GM18861 (cell line): ENCODE data around the gene RACGAP1.
"Not testable (repeated sequence)": the region's sequence is repeated elsewhere in the genome, so short reads cannot be mapped to it uniquely, and the experiment has no call there.

Experiments
- ATAC-seq: cut with Tn5 transposase; IDR thresholded peaks from one replicate; pipeline ENCODE4 v1.9.1; 2021; ENCODE audit not compliant: unreplicated experiment

The RACGAP1 gene

DNA sequence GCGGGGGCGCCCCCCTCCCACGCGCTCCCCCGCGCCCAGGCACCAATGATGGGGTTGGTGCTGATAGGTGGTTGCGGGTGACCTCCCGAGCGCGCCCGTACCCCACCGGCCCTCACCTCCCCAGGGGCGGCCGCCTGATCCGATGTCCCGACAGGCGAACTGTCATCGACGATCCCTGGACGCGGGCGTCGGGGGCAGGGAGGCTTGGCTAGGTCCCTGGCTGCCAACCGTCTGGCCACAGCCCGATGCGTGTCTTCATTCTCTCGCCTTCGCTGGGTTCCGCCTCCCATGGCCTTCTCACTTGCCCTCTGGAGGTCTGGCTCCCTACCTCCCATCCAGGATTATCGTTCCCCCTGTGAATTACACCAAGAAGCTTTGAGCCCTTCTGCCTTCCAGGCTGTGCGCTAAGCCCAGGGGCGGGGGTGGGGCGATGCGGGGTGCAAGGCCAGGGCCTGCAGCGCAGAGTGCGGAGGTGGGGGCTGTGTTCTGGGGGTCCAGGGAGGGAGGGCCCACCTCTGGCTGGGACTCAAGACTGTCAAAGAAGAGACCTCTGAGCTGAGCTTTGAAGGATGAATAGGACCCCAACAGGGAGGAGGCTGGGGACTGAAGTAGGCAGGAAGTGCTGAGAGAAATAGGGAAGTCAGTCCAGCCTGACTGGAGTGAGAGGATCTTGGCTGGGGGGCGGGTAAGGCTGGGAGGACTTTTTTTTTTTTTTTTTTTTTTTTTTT, 7.7 kb upstream of the RACGAP1 start:
- no peak for ATAC-seq

DNA sequence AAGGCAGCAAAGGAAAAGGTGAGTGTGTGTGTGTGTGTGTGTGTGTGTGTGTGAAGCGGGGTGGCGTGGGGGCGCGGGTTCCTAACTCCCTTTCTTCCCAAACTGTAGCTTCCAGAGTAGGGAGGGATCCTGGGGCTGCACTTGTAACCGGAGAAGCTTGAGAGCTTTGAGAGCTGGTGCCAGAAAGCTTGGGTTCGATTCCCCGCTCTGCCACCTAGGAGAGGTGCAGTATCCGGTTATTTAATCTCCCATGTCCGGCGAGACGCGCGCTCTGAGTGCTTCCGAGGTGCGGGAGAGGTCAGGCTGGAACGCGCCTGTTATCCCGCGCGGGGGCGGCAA, 7.2 kb upstream of the RACGAP1 start:
- ATAC-seq: no peak

DNA sequence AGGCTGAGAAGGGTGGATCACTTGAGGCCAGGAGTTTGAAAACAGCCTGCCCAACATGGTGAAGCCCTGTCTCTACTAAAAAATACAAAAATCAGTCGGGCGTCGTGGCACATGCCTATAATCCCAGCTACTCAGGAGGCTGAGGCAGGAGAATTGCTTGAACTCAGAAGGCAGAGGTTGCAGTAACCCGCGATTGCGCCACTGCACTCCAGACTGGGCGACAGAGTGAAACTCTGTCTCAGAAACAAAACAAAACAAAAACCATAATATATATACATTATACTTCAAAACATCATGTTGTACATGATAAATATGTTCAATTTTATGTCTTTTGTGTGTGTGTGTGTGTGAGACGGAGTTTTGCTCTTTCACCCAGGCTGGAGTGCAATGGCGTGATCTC, 5.2 kb upstream of the RACGAP1 start:
- not testable (repeated sequence) for ATAC-seq

DNA sequence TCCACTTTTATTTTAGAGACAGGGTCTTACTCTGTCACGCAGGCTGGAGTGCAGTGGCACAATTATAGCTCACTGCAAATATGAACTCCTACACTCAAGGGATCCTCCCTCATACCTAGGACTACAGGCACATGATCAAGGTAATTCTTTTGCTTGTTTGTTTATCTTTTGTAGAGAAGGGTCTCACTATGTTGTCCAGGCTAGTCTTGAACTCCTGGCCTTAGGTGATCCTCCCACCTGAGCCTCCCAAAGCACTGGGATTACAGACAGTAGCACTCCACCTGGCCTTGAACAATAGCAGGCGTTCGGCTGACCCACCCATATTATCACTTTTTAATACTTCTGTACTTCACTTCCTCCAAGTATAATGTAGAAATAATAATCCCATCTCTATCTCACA, 1.4 kb upstream of the RACGAP1 start:
- no peak for ATAC-seq

DNA sequence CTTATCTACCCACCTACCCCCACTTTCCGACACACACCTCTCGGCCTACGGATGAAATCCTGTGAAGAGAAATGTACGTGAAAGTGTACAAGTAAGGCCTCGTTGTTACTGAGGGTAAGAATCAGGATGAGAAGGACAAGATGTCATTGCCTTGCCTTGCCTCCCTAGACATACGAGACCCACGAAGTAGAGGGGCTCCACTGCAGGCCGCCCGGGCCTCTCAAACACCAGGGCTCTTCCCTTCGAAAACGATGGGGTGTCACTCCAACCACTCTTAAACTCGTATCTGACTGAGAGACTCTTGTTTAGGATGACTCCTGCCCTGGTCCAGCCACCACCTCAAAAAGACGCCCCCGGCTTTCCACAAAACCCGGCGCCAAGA, 498 bp downstream of the RACGAP1 start:
- ATAC-seq: no peak

DNA sequence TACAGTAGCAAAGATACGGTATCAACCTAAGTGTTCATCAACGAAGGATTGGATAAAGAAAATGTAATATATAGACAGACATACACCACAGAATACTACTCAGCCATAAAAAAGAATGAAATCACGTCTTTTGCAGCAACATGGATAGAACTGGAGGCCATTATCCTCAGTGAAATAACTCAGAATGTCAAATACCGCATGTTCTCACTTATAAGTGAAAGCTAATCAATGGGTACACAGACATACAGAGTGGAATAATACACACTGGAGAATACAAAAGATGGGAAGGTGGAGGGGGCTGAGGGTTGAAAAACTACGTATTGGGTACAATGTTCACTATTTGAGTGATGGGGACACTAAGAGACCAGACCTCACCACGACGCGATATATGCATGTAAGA, 1.1 kb downstream of the RACGAP1 start:
- no peak for ATAC-seq

DNA sequence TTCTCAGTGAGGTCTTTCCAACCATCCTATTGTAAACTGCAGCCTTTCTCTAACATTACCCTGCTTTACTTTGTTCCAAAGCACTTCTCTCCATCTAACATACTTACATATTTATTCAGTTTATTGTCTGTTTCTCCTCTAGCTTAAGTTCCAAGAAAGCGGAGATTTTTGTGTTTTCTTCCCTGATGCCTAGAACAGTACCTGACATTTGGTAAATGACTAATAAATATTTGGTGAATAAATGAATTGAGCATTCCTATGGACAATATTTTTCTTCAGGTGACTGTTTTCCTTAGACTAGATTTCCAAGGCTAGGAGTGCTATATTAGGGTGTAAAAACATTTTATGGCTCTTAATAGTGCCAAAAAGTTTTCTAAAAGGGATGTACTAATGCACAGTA, 2.4 kb downstream of the RACGAP1 start:
- ATAC-seq: no peak

DNA sequence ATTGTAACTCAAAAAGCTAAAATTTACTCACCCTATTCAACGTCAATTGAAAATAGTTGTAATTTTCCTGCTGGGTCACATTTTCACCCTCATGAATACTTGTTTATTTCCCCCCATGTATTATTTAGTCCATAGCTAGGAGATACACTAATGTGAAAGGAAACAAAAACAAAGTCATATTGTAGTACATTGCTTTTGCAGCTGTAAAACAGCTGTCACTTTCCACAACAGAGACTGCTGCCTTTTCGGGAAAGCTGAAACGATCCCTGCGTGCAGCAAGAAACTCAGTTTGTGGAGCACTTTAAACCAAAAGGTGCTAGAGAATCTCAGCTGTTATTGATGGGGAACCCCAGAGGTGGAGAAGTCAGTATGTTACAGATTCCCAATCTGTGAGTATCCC, 4.3 kb downstream of the RACGAP1 start:
- no peak for ATAC-seq

DNA sequence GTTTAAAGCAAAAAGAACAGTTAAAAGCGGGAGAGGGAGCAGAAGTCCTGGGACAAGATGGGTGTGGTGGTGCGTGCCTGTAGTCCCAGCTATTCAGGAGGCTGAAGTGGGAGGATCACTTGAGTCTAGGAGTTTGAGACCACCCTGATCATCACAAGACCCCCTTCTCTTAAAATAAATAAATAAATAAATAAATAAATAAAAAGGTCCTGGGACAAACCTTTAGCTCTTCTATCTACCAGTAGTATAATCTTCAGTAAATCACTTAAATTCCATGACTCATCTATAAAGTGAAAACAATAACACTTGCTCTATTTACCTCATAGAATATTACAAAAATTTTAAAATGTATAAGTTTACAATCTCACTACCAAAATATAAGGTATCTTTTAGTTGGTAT, 5.8 kb downstream of the RACGAP1 start:
- no peak for ATAC-seq

DNA sequence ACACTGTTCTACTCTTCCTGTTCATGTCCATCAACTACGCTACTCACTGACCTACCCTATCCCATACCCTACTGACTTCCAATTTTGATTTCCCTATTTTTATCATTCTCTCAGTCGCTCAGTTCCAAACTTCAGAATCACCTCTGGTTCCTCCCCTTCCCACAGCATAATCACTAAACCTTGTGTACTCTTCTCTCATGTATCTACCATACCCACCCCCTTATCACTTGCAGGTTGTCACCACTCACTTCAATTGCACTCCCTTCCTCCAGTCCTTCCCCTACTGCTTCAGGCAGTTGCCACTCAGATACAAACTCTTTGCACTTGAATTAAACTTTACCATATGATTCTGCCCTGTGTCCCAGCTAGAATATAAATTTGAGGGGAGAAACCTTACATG, 6.3 kb downstream of the RACGAP1 start:
- ATAC-seq: no peak

DNA sequence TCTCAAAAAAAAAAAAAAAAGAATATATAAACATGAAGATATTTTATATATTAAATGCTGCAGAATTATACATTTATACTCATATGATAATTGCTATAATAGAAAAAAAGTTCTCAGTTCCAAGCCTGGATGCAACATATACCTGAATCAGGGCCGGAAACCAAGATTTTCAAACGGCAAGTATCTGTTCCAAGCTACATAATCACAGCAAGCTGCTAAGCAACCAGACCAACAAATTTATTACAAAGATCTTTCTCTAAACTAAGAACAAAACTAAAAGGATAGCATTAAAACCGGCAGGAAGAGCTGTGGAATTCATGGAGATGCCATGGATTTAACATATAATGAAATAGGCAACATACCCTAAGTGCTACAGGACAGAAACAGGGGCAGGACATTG, 7.1 kb downstream of the RACGAP1 start:
- no peak for ATAC-seq

DNA sequence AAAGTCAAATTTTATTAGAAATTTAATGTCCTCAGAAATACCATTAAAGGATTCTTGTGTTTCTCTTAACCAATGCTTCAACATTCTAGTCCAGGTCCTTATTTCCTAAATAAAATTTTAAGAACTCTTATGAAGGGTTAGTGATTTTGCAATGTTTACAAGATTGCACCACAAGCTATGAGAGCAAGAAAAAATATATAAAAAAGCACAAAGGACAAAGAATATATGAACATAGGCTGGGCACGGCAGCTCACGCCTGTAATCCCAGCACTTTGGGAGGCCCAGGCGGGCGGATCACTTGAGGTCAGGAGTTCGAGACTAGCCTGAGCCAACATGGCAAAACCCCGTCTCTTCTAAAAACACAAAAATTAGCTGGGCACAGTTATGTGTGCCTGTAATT, 7.7 kb downstream of the RACGAP1 start:
- no peak for ATAC-seq

DNA sequence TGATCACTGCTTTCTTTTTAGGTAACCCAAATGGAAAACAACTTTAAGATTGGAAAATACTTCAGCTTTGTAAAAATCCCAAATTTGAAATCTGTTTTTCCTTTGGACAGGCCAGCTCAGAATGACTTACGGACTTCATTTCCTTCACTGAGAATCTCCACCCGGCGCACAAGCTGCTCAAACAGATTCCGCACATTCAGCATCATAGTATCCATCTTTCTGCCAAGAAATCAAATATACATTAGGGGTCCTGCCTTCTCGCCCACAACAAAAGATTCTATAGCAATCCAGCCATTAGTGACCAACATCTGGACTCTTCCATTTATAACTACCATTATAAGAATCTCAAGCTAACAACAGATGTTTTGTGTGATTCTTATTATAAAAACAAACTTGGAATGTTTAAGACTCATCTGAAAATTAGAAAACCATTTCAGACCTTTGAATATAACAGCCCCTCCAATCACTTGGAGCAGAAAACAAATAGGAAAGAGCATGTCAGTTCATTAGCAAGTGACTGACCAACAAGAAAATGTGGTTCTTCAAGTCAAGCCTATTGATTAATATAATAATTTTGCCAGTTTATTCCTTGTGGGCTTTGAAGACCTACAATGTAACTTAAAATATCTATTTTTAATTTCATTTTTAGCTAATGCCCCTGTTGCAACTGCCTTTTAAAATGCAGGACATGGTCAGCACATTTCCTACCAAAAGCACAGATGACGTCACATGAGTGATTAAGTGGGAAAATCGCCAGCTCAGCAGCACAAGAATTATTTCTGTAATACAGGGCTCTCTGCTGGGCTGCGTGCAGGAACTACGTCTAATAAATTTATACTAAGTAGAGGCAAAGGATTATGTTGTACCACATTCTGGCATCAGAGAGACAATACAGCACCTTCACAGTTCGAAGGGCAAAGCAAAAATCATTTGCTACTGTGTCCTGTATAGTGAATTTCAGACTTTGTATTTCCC, 8.5 kb downstream of the RACGAP1 start:
- no peak for ATAC-seq

DNA sequence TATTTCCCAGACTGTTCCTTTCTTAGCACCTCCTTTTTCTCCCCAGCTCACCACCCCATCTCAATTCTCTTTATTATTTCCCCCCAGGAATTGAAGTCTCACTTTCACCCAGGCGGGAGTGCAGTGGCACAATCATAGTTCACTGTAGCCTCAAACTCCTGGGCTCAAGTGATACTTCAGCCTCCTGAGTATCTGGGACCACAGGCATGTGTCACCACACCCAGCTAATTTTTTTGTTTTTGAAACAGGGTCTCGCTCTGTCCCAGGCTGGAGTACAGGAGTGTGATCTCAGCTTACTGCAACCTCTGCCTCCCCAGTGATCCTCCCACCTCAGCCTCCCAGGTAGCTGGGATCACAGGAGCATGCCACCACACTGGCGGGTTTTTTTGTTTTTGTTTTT, 11.0 kb downstream of the RACGAP1 start:
- no peak for ATAC-seq

DNA sequence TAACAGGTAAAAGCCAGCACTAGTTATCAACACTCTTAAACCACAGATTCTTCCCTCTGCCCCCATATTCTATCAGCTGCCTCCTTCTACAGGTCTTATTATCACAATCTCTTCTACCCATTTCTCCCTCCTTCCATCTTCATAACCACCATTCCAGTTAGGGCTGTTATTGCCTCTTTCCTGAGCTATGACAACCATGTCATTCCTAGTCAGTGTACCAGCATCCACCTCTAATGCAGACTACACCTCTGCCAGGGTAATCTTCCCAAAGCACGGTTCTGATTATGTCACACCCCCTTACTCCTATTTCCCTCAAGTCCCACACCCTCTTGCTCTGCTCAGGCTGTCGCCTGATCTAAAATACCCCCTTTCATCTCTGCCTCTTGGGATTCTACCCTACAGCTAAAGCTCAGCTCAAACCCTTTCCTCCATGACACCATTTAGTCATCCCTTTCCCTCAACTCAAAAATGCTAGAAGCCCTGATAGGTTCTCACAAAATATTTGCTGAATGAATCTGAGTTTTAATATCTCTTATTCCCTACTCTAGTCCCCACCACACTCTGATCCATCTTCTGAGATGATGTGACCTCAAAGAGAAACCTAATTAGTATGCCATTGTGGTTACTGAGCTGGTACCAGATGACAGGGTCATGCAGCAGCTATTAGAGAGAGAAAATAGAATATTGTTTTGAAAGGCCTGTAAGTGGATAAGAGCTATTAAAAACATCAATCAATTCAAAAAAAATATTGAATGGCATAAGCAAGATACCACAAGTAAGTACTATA, 11.7 kb downstream of the RACGAP1 start:
- no peak for ATAC-seq

DNA sequence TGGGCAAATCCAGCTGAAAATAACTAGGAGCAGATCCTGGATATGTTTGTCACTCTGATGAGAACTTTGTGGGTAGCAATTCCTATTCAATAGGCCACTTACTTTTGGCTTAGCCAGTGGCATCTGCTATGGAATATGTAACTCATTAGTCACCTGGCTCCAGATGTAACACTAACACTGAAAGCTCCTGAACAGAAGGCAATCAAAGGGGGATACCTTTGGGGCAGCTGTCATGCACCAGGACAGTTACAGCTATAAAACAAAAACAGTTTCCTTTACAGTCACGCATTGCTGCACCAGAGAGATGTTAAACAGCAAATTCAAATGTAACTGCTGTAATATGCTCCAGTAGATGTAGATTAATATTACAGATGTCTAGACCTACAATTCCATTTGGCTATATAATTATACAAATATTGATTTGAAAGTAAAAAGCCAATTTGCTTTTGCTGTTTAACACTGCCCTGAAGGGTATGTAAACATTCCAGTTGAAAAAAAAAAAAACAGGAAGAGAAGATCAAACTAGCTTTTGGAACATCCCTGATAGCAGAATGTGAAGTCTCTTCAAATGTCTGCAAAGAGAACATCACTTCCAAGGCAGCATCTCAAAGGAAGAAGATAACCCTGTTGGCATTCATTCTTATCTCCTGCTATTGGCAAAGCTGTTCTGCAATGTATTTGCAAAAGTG, 18.4 kb downstream of the RACGAP1 start:
- no peak for ATAC-seq

DNA sequence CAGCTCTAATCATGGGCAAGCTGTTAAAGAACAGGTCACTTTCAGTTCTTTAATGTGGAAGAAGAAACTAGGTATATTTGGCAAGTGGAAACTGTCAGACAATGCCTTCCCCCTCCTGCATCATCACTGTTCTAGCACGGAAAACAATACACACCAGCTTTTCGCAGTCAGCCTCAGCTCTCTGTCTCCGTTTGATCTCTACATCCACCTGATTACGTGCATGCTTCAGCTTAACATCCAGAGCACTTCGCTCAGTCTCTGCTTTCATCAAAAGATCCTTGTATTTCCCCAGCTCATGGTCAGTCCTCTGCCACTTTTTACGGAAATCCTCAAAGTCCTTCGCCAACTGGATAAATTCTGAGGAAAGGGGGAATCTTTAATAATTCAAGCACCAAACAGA, 19.0 kb downstream of the RACGAP1 start:
- ATAC-seq: no peak

DNA sequence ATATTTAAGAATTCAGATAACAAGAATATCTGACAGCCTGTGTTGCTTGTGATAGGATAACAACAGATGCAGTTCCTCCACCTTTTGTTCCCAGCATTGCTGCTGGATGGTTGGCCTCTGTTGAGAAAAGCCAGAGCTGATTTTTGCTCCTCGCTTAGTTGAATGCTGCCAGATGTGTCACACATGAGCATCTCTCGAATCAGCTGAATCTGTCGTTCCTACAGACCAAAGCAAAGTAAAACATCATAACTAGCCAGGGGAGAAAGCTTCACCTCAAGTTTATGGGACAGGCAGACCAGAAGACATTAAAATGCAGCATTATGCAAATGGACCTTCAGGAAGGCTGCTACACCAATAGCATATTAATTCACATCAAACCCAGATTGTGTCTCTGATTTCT, 20.1 kb downstream of the RACGAP1 start:
- no peak for ATAC-seq

DNA sequence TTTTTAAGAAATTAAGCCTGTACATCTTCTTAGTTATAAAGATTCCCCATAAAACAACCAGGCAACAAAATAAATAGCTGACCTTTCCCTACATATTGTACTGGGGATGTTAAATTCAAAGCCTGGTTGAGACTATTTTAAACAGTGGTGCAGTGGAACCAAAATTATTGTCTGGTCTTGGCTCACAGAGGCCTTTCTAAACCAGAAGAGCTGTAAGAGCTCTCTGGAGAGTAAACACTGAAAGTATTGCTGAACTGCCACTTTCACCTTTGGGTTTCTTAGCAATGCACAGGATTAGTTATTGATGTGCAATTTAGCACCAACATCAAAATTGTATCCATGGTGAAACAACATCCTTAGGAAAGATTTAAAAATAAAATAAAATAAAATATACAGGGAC, 20.6 kb downstream of the RACGAP1 start:
- ATAC-seq: no peak

DNA sequence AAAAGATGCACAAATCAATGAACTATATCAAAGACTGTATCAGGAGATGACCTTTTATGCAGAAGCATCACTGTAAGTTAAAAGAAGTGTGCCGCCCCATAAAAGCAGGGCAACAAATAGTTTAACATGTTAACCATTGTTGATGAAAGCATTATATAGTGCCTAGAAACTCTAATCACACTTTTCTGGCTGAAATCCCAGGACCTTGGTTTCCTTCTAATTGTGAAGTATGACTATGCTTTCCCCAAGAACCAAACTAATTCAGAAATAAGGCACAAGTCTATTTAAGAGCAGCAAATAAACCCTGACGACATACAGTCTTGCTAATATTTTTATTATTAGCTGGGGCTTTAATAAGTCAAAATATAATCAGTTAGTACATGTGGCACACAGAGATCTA, 21.7 kb downstream of the RACGAP1 start:
- no peak for ATAC-seq

DNA sequence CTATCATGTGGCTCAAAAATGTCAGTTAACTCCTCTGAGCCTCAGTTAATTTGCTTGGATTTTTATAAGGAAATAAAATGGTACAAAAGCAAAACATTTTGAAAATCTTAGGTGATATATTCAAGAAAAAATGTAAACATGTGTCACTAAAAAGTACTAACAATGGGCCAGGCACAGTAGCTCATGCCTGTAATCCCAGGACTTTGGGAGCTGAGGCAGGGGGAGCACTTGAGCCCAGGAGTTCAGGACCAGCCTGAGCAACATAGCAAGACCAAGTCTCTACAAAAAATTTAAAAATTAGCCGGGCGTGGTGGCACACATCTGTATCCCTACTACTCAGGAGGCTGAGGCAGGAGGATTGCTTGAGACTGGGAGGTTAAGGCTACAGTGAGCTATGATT, 26.8 kb downstream of the RACGAP1 start:
- ATAC-seq: no peak
